Parathyroid adenoma (tissue), 2 donors: ENCODE data around the gene FCMR.

ENCODE experiments used
- H2AFZ ChIP-seq: fragments of 300-600 bp; sonication (generic); one replicate; pipeline ENCODE4 v1.7.0; 2017; ENCODE audit warnings: antibody characterized with exemption, mild to moderate bottlenecking
- H3K27ac ChIP-seq: fragments of 300-600 bp; sonication (generic); one replicate; pipeline ENCODE4 v1.7.0; 2017
- H3K27me3 ChIP-seq: fragments of 300-600 bp; sonication (generic); one replicate; pipeline ENCODE4 v1.7.0; 2017; ENCODE audit warnings: low read length; ENCODE audit not compliant: control insufficient read depth, insufficient read depth
- H3K36me3 ChIP-seq: fragments of 300-600 bp; sonication (generic); one replicate; pipeline ENCODE4 v1.7.0; 2017; ENCODE audit warnings: low read length; ENCODE audit not compliant: control insufficient read depth, insufficient read depth
- H3K4me1 ChIP-seq: fragments of 300-600 bp; sonication (generic); one replicate; pipeline ENCODE4 v1.7.0; 2017; ENCODE audit warnings: control low read depth
- H3K4me2 ChIP-seq: fragments of 300-600 bp; sonication (generic); one replicate; pipeline ENCODE4 v1.7.0; 2017; ENCODE audit warnings: low read length
- H3K4me3 ChIP-seq: fragments of 300-600 bp; sonication (generic); one replicate; pipeline ENCODE4 v1.7.0; 2017; ENCODE audit warnings: low read depth, low read length
- H3K79me2 ChIP-seq: fragments of 300-600 bp; sonication (generic); one replicate; pipeline ENCODE4 v1.7.0; 2017; ENCODE audit warnings: control low read depth
- H3K9ac ChIP-seq: fragments of 300-600 bp; sonication (generic); one replicate; pipeline ENCODE4 v1.7.0; 2017; ENCODE audit warnings: mild to moderate bottlenecking
- H3K9me3 ChIP-seq: fragments of 300-600 bp; sonication (generic); one replicate; pipeline ENCODE4 v1.7.0; 2017; ENCODE audit warnings: low read length; ENCODE audit not compliant: control insufficient read depth
- TF ChIP-seq, protein P1 (sequence below): fragments of 300-600 bp; sonication (generic); IDR thresholded peaks from one replicate; pipeline ENCODE4 v1.7.0; 2017; ENCODE audit warnings: antibody characterized with exemption, mild to moderate bottlenecking
- donor health status: primary hyperparathyroidism.

The FCMR gene

DNA sequence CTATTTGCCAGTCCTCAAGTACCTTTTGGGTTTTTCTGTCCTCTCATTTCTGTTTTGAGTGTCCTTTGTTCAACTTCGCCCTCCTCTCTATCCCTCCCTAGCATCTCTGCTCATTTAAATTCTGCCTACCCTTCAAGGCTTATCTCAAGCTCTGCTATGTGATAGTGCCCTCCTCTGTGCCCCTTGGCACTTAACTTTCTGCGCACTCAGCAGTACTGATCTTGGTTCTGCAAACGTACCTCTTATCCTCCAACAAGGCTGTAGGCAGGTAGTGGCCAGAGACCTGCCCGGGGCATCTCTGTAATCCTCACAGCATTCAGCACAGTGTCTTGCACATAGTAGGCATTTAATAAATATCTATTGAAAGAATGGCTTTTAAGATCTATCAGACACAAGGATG lies 61.6 kb downstream of the FCMR start:
- H3K9me3 ChIP-seq, result no peaks in the 10 kb centered on the region
- H3K27ac ChIP-seq, result no peak overlapping the region
- no peak overlapping the region for H3K4me3 ChIP-seq
- TF ChIP-seq, protein P1, sequence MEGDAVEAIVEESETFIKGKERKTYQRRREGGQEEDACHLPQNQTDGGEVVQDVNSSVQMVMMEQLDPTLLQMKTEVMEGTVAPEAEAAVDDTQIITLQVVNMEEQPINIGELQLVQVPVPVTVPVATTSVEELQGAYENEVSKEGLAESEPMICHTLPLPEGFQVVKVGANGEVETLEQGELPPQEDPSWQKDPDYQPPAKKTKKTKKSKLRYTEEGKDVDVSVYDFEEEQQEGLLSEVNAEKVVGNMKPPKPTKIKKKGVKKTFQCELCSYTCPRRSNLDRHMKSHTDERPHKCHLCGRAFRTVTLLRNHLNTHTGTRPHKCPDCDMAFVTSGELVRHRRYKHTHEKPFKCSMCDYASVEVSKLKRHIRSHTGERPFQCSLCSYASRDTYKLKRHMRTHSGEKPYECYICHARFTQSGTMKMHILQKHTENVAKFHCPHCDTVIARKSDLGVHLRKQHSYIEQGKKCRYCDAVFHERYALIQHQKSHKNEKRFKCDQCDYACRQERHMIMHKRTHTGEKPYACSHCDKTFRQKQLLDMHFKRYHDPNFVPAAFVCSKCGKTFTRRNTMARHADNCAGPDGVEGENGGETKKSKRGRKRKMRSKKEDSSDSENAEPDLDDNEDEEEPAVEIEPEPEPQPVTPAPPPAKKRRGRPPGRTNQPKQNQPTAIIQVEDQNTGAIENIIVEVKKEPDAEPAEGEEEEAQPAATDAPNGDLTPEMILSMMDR, result no peak
- no peak overlapping the region for H3K9ac ChIP-seq
- H3K4me2 ChIP-seq, result no peak overlapping the region
- no peaks in the 10 kb centered on the region for H3K36me3 ChIP-seq
- H3K27me3 ChIP-seq, result no peaks in the 10 kb centered on the region
- H3K79me2 ChIP-seq, result no peaks in the 10 kb centered on the region
- no peak overlapping the region for H2AFZ ChIP-seq
- no peaks in the 10 kb centered on the region for H3K4me1 ChIP-seq

DNA sequence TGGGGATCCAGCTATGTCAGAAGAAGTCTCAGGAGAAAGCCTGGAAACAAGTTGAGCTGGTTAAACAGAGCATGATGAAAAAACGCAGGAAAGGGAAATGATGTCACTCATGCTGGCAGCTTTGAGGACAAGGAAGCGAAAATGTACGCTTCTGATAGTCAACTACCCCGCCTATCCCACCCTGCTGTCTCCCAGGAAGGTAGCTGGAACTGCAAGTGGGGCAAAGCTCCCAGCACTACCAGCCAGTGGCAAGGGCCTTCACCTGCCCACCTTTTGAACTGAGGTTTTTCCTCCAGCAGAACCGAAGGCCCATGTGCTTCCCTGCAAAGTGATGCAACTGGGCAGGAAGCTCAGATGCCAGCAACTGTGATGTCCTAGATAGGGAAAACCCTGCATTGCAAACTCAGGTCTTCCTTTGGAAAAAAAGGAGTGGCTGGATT lies 62.6 kb downstream of the FCMR start:
- Histone ChIP-seq H3K4me1 (no peaks in the 10 kb centered on the region), H3K79me2 (no peaks in the 10 kb centered on the region), H3K36me3 (no peaks in the 10 kb centered on the region), H3K27ac (no peak overlapping the region), H3K4me3 (no peak overlapping the region), H3K9ac (no peak overlapping the region), H3K4me2 (no peak overlapping the region), H2AFZ (no peak overlapping the region), H3K27me3 (no peaks in the 10 kb centered on the region), H3K9me3 (no peaks in the 10 kb centered on the region)
- TF ChIP-seq, protein P1, result no peak

DNA sequence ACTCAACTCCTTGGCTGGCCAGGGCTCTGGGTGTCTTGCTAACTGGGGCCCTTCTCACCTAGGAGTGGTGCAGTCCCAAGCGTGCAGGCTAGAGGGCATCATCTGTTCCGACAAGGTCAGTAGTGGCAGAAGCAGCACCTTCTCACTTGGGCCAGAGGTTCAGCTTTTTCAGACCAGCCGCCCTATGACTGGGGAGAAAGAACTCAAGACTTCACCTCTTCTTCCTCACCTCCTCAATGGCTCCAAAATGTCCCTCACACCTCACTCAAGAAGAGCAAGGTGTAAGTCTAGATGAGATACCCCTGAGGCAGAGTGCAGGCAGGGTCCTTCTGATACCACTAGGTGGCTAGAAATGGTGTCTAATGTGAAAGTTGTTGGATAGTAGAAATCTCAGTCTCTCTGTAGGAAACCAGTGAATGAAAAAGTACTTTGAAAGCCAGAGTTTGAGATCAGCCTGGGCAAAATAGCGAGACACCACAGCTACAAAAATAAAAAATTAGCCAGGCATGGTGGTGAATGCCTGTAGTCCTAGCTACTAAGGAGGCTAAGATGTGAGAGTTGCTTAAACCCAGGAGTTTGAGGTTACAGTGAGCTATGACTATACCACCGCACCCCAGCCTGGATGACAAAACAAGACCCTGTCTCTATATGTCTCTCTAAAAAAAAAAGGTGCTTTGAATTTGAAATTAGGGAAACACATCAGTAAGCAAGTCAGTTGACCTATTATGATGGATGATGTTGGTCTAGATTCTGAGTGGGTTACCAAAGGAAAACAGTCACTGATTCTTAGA lies 64.9 kb downstream of the FCMR start:
- no peak overlapping the region for H3K9ac ChIP-seq
- no peak overlapping the region for H3K4me3 ChIP-seq
- no peaks in the 10 kb centered on the region for H3K9me3 ChIP-seq
- no peaks in the 10 kb centered on the region for H3K4me1 ChIP-seq
- TF ChIP-seq, protein P1, result no peak
- no peak overlapping the region for H3K27ac ChIP-seq
- H3K36me3 ChIP-seq, result no peaks in the 10 kb centered on the region
- H2AFZ ChIP-seq, result no peak overlapping the region
- no peaks in the 10 kb centered on the region for H3K27me3 ChIP-seq
- no peaks in the 10 kb centered on the region for H3K79me2 ChIP-seq
- H3K4me2 ChIP-seq, result no peak overlapping the region

DNA sequence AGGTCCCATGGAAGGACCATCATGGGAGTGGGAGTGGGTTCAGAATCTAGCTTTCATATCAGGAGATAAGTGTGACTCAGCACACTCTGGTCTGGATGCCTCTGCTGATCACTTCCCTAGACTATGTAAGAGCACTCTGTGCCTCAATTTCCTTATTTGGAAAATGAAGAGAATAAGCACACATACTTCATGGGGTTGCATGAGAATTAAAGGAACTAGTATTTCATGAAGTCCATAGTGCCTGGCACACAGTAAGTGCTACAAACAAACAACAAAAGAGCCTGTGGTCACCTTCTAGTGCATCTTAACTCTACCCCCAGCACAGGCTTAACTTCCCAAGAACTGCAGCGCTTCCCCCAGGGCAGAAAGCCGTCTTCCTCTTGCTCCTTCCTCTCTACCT lies 65.9 kb downstream of the FCMR start:
- Histone ChIP-seq H3K4me3 (no peak overlapping the region), H3K27ac (no peak overlapping the region), H3K9ac (no peak overlapping the region), H3K9me3 (no peaks in the 10 kb centered on the region), H3K4me1 (no peaks in the 10 kb centered on the region), H3K27me3 (no peaks in the 10 kb centered on the region), H3K36me3 (no peaks in the 10 kb centered on the region), H2AFZ (no peak overlapping the region), H3K4me2 (no peak overlapping the region), H3K79me2 (no peaks in the 10 kb centered on the region)
- TF ChIP-seq, protein P1, result no peak
